ENCODE measurements around the gene IFT88.

Gene IFT88

GRCh38 chr13:20546556-20546955, 20.4 kb upstream of the IFT88 start:
- TF ChIP-seq ISL1 (CRISPR knock-in tag; IDR thresholded peaks at IDR 0.05) (no peak), CREB5 (CRISPR knock-in tag; IDR thresholded peaks at IDR 0.05; ENCODE audit: low read depth) (no peak), ESRRG (CRISPR knock-in tag; IDR thresholded peaks at IDR 0.05) (no peak), PPARA (CRISPR knock-in tag; IDR thresholded peaks at IDR 0.05; ENCODE audit: borderline replicate concordance) (no peak), ZNF565 (CRISPR knock-in tag; conservative IDR thresholded peaks at IDR 0.05; ENCODE audit: low read depth) (no peak)
- ATAC-seq, result no peak

DNA sequence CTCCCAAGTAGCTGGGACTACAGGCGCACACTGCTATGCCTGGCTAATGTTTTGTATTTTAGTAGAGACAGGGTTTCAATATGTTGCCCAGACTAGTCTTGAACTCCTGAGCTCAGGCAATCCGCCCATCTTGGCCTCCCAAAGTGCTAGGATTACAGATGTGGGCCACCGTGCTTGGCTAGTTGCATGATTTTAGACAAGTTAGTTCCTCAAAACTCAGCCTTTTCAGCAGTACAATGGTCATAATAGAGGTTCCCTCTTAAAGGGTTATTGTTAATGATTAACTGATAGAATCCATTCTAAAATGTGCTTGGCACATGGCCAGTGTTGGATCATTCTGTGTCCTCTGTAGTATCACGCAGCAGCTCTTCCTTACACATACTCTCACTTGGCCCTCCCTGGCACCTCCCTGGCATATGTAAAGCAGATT, 19.5 kb upstream of the IFT88 start:
- TF ChIP-seq TOX (CRISPR knock-in tag; IDR thresholded peaks at IDR 0.05; ENCODE audit: borderline replicate concordance), result no peak
- TF ChIP-seq CSRNP3 (CRISPR knock-in tag; IDR thresholded peaks at IDR 0.05), result no peak
- no peak for TF ChIP-seq RARB (CRISPR knock-in tag; IDR thresholded peaks at IDR 0.05)
- TF ChIP-seq CSDC2 (CRISPR knock-in tag; IDR thresholded peaks at IDR 0.05), result no peak
- TF ChIP-seq ZNF70 (CRISPR knock-in tag; IDR thresholded peaks at IDR 0.05), result no peak
- no peak for TF ChIP-seq ZFP30 (CRISPR knock-in tag; IDR thresholded peaks at IDR 0.05)
- TF ChIP-seq CREB5 (CRISPR knock-in tag; IDR thresholded peaks at IDR 0.05; ENCODE audit: low read depth), result no peak
- no peak for TF ChIP-seq ISL1 (CRISPR knock-in tag; IDR thresholded peaks at IDR 0.05)
- no peak for TF ChIP-seq ZC3H10 (CRISPR knock-in tag; IDR thresholded peaks at IDR 0.05)
- no peak for TF ChIP-seq POU6F1 (CRISPR knock-in tag; IDR thresholded peaks at IDR 0.05; ENCODE audit: borderline replicate concordance, low read depth)
- TF ChIP-seq, protein P1, sequence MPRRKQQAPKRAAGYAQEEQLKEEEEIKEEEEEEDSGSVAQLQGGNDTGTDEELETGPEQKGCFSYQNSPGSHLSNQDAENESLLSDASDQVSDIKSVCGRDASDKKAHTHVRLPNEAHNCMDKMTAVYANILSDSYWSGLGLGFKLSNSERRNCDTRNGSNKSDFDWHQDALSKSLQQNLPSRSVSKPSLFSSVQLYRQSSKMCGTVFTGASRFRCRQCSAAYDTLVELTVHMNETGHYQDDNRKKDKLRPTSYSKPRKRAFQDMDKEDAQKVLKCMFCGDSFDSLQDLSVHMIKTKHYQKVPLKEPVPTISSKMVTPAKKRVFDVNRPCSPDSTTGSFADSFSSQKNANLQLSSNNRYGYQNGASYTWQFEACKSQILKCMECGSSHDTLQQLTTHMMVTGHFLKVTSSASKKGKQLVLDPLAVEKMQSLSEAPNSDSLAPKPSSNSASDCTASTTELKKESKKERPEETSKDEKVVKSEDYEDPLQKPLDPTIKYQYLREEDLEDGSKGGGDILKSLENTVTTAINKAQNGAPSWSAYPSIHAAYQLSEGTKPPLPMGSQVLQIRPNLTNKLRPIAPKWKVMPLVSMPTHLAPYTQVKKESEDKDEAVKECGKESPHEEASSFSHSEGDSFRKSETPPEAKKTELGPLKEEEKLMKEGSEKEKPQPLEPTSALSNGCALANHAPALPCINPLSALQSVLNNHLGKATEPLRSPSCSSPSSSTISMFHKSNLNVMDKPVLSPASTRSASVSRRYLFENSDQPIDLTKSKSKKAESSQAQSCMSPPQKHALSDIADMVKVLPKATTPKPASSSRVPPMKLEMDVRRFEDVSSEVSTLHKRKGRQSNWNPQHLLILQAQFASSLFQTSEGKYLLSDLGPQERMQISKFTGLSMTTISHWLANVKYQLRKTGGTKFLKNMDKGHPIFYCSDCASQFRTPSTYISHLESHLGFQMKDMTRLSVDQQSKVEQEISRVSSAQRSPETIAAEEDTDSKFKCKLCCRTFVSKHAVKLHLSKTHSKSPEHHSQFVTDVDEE (CRISPR knock-in tag; IDR thresholded peaks at IDR 0.05), result no peak
- TF ChIP-seq SNAI2 (CRISPR knock-in tag; IDR thresholded peaks at IDR 0.05), result no peak
- no peak for TF ChIP-seq PPARA (CRISPR knock-in tag; IDR thresholded peaks at IDR 0.05; ENCODE audit: borderline replicate concordance)
- TF ChIP-seq ZNF8 (CRISPR knock-in tag; IDR thresholded peaks at IDR 0.05), result no peak

DNA sequence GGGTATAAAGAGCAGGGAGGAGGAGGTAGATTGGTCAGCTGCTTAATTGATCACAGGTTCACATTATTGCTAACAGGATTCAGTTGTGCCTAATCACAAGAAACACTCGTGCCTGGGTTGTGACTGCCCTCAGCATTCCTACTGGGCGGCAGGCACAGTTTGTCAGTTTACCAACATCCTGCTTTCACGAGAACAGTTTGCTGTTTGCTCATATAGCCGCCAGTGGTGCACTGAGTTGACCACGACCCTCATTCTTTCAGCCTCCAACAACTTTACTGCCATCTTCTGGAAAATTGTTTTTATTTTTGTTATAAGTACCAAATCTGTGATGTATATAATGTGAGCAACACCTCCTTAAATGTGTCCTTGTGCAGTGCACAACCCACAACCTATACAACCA, 16.2 kb upstream of the IFT88 start:
- TF ChIP-seq ZC3H10 (CRISPR knock-in tag; IDR thresholded peaks at IDR 0.05), result no peak
- TF ChIP-seq GLIS3 (CRISPR knock-in tag; IDR thresholded peaks at IDR 0.05), result no peak
- TF ChIP-seq CSDC2 (CRISPR knock-in tag; IDR thresholded peaks at IDR 0.05), result no peak
- no peak for TF ChIP-seq CSRNP3 (CRISPR knock-in tag; IDR thresholded peaks at IDR 0.05)
- no peak for TF ChIP-seq TCF4 (CRISPR knock-in tag; IDR thresholded peaks at IDR 0.05; ENCODE audit: borderline replicate concordance)
- no peak for ATAC-seq

More for the DNA sequence above, 19.5 kb upstream of the IFT88 start:
- ATAC-seq, result no peak

- ATAC-seq, result no peak
- TF ChIP-seq ARNTL (CRISPR knock-in tag; IDR thresholded peaks at IDR 0.05; ENCODE audit: borderline replicate concordance, low read depth) (no peak), ZNF565 (CRISPR knock-in tag; conservative IDR thresholded peaks at IDR 0.05; ENCODE audit: low read depth) (no peak), PPARA (CRISPR knock-in tag; IDR thresholded peaks at IDR 0.05; ENCODE audit: borderline replicate concordance) (no peak), CSDC2 (CRISPR knock-in tag; IDR thresholded peaks at IDR 0.05) (no peak), ISL1 (CRISPR knock-in tag; IDR thresholded peaks at IDR 0.05) (no peak), POU6F1 (CRISPR knock-in tag; IDR thresholded peaks at IDR 0.05; ENCODE audit: borderline replicate concordance, low read depth) (no peak), ZNF8 (CRISPR knock-in tag; IDR thresholded peaks at IDR 0.05) (no peak), ZFP3 (CRISPR knock-in tag; IDR thresholded peaks at IDR 0.05) (no peak), BACH2 (CRISPR knock-in tag; IDR thresholded peaks at IDR 0.05; ENCODE audit: borderline replicate concordance) (no peak)
- TF ChIP-seq, protein P2, sequence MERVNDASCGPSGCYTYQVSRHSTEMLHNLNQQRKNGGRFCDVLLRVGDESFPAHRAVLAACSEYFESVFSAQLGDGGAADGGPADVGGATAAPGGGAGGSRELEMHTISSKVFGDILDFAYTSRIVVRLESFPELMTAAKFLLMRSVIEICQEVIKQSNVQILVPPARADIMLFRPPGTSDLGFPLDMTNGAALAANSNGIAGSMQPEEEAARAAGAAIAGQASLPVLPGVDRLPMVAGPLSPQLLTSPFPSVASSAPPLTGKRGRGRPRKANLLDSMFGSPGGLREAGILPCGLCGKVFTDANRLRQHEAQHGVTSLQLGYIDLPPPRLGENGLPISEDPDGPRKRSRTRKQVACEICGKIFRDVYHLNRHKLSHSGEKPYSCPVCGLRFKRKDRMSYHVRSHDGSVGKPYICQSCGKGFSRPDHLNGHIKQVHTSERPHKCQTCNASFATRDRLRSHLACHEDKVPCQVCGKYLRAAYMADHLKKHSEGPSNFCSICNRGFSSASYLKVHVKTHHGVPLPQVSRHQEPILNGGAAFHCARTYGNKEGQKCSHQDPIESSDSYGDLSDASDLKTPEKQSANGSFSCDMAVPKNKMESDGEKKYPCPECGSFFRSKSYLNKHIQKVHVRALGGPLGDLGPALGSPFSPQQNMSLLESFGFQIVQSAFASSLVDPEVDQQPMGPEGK (CRISPR knock-in tag; IDR thresholded peaks at IDR 0.05; ENCODE audit: borderline replicate concordance), result no peak
These were observed 13.6 kb upstream of the IFT88 start for GRCh38 chr13:20553311-20553710.
